Brain pericyte (primary cell): ENCODE measurements around the gene AMY2A.
"Not testable (repeated sequence)": the region's sequence is repeated elsewhere in the genome, so short reads cannot be mapped to it uniquely, and the experiment has no call there.

ENCODE experiments used
- DNase-seq: peaks from one replicate; pipeline ENCODE4 v3.0.0-alpha.2; 2012; ENCODE audit warnings: low read depth, low spot score

The AMY2A gene

DNA sequence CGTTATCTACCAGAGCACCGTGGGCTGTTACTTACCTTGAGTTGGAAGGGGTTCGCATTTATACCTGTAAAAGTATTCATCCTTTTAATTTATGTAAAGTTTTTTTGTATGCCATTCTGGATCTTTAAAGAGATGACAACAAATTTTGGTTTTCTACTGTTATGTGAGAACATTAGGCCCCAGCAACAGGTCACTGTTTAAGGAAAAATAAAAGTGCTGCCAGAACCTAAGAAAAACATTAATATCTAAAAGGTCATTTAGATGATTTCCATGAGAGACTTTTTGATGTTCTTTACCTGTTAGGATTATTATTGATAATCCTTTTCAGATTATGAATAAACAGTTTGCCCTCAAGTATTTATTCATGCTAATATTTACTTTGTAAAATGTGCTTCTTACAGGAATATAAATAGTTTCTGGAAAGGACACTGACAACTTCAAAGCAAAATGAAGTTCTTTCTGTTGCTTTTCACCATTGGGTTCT is at the start of gene AMY2A:
Gene AMY2A, plus strand, starts transcription at position 434 of the 484 bp plus-strand sequence. Its CDS starts 14 bp downstream, at position 448.
- DNase-seq, result not testable (repeated sequence)

- no peak for DNase-seq
These were observed 47.7 kb upstream of the AMY2A start for GRCh38 chr1:103569493-103569892.

- not testable (repeated sequence) for DNase-seq
These were observed 45.9 kb upstream of the AMY2A start, which contains the start of gene AMY2B for GRCh38 chr1:103571289-103571688. Gene AMY2B, plus strand, starts transcription at chr1:103571589. Its CDS starts 14 bp downstream, at chr1:103571603.

DNA sequence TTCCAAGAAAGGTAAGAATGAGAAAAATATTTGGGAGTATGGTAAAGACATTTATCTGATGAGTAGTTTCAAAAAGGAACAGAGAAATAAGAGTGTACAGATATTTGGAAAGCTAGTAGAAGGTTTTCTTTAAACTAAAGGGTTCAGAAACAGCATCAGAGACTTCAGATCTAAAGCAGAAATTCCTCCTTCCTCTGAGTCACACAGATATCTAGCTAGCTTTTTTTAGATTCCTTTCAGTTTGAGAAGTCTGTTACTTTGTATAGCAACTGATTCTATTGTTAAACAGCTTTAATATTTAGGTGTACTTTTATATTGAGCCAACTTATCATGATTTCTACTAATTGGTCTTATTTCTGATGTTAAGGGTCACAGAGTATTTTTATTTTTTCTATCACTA is 41.2 kb upstream of the AMY2A start:
- no peak for DNase-seq

GRCh38 chr1:103576784-103577183 is 40.4 kb upstream of the AMY2A start:
- DNase-seq, result not testable (repeated sequence)

DNA sequence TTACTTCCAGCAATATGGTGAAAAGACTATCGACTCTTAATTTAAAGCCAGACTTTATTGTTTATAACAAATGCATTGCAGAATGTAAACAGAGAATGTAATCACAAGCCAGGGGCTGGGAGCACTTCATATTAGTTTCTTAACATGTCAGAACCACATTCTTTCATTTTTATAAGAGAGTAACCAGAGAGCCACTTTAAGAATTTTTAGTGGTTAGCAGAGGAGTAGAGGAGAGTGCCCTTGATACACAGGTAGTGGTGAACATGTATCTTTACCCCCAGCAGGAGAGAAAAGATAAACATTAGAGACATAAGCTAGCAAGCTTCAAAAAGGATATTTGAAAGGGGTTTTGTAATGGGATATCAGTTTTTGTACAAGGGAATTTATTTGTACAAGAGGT is 34.8 kb upstream of the AMY2A start:
- DNase-seq, result no peak

DNA sequence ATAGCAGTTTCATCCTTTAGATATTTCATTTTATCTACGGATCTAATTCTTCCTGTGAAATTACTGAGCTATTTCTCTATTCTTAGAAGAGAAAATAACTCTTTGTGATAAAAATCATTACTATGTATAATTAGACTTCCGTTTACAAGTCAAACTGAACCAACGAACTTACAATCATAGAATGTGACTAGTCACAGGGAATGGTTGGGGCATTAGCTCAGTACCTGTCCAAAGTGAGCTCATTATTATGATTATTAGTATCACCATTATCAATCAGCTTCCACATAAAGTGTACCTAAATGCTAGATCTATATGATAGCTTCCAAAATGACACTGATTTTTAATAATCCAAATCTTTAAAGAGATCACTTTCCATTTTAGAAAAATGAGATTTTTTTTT is 33.3 kb upstream of the AMY2A start:
- DNase-seq, result no peak

DNA sequence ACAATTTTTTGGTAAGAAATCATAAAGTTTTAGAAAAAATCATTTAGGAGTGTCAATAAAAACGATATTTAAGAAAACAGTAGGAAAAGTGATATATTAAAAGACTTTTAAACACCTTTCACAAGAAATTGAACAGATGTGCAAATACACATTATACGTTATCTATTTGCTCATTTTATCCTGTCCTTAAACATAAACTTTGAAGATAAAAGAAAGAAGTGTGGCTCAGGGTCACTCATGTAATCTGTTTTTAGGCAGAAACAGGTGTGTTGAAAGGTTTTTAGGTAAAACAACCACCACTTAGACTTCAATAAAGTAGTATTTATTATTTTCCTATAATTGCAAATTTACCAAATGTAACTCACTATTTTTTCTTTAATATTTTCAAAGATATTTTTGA is 32.7 kb upstream of the AMY2A start:
- no peak for DNase-seq

- not testable (repeated sequence) for DNase-seq
These were observed 14.5 kb upstream of the AMY2A start for GRCh38 chr1:103602740-103603139.

- DNase-seq, result no peak
These were observed 865 bp upstream of the AMY2A start for GRCh38 chr1:103616362-103616761.

DNA sequence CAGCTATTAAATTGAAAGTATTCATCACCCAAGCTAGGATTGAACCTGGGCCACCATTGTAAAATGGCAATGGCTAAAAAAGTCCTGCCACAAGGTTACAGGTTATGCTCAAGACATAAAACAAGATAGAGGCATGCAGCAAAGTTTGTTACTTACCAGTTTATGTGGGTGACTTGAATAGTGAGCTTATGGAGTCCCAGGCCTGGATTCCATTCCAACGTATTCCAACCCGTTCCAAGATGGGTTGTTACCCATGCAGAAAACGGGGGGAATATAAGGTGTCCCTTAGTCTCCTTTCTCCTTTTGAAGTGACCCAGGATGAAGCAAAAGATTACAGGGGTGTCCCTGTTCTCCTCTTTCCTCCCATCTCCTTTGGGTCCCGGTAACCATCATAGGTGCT is 10.2 kb downstream of the AMY2A start:
- not testable (repeated sequence) for DNase-seq

- not testable (repeated sequence) for DNase-seq
These were observed 24.0 kb downstream of the AMY2A start for GRCh38 chr1:103641194-103641593.

- not testable (repeated sequence) for DNase-seq
These were observed 26.7 kb downstream of the AMY2A start for GRCh38 chr1:103643908-103644307.

GRCh38 chr1:103650305-103650704 is 33.1 kb downstream of the AMY2A start:
- DNase-seq, result not testable (repeated sequence)

DNA sequence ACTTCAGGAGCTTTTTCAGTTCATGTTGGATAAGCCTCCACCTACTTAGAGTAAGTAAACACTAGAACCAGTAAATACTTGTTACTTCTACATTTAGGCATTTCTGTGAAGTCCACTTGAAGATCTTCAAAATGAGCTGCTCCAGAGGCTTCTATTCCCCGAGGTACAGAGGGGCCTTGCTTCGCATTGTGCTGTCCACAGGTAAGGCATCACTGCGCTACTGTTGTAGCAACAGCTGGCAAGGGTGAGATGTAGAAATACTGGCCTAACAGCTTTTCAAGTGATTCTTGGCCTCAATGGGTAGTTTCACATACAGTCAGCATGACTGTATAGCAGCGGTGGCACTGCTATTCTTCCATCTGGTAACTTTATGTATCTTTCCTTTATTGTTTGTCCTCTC is 33.7 kb downstream of the AMY2A start:
- not testable (repeated sequence) for DNase-seq

GRCh38 chr1:103654133-103654532 is 36.9 kb downstream of the AMY2A start:
- DNase-seq, result not testable (repeated sequence)

- DNase-seq, result not testable (repeated sequence)
These were observed 38.2 kb downstream of the AMY2A start, which contains the start of gene AMY1A for GRCh38 chr1:103655460-103655859. Gene AMY1A, plus strand, starts transcription at chr1:103655760. Its CDS starts 571 bp downstream, at chr1:103656331.
